Measurements from ENCODE around the gene MS4A6E.

DNA sequence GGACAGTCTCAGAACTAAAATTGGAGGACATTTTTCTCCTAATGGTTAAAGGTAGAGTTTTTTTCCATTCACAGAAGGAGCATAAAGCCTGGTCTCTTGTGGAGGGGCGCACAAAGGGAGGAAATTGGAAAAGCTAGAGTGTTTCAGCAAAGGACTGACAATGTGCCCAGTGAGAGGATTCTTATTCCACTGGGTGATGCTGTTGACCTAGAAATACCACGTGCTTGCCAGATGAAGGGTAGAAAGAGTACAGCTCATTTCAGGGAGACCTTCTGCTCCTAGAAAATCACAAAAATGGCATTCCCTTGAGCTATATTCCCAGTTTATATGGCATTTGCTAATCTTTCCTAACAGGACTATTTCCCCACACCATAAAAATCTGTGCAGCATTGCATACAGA is 21.1 kb downstream of the MS4A6E start:
- no peak for TF ChIP-seq POLR2A (IDR thresholded peaks at IDR 0.05)
- TF ChIP-seq CTCF (IDR thresholded peaks at IDR 0.05), result no peak
- TF ChIP-seq EP300 (IDR thresholded peaks at IDR 0.05), result no peak
